Fibroblast of pulmonary artery (primary cell): ENCODE results near the gene GATA6.

Experiments
- DNase-seq: peaks from one replicate; pipeline ENCODE4 v3.0.0-alpha.2; 2010; ENCODE audit warnings: low read depth
- H3K4me3 ChIP-seq: replicated peaks from 2 replicates; pipeline ENCODE4 v1.5.1; 2011; ENCODE audit warnings: low read depth, mild to moderate bottlenecking, control low read depth, low read length, moderate library complexity
- TF ChIP-seq, protein P1 (sequence below): IDR thresholded peaks from 2 replicates; pipeline ENCODE4 v1.5.1; 2011; ENCODE audit warnings: mild to moderate bottlenecking, control low read depth, low read length, inconsistent platforms; ENCODE audit errors: missing control alignments

GATA6 gene

DNA sequence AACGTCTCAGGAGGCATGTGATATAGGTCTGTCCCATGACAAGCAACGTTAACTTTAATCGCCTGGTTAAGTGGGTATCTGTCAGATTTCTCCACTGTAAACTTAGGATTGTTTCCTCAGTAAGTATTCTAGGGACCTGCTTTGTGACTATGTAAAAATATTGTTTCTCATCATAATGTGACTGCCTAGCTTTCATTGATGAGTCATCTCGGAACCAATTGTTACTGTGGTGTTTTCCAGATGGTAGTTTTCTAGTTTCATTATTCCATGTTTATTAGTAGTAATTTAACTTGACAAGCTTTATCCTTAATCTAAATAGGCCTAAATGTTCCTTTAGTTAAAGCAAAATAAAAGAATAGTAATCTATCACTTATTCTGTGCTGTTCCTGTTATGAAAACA, 28.2 kb upstream of the GATA6 start:
- DNase-seq, result no peak
- H3K4me3 ChIP-seq, result no peak overlapping the region
- TF ChIP-seq, protein P1, sequence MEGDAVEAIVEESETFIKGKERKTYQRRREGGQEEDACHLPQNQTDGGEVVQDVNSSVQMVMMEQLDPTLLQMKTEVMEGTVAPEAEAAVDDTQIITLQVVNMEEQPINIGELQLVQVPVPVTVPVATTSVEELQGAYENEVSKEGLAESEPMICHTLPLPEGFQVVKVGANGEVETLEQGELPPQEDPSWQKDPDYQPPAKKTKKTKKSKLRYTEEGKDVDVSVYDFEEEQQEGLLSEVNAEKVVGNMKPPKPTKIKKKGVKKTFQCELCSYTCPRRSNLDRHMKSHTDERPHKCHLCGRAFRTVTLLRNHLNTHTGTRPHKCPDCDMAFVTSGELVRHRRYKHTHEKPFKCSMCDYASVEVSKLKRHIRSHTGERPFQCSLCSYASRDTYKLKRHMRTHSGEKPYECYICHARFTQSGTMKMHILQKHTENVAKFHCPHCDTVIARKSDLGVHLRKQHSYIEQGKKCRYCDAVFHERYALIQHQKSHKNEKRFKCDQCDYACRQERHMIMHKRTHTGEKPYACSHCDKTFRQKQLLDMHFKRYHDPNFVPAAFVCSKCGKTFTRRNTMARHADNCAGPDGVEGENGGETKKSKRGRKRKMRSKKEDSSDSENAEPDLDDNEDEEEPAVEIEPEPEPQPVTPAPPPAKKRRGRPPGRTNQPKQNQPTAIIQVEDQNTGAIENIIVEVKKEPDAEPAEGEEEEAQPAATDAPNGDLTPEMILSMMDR, result no peak

GRCh38 chr18:22143347-22144340, 25.7 kb upstream of the GATA6 start:
- TF ChIP-seq, protein P1, result no peak
- DNase-seq, result no peak
- no peak overlapping the region for H3K4me3 ChIP-seq

DNA sequence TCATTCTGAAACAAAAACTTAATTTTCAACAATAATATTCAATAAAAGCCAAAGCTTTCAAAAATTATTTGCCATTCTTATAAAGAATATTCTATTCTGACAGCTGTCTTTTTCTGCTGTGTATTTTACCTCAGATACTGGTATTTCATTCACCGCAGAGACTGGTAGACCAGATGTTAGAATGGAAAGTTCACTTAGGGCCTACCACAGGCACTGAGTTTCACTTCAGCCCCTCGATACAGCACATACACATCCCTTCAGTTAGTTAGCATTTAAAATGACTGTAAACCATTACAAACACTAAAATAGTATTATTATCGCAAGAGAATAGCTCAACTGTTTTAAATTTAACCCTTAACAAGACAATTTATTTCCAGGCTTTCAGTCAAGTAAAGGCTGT, 24.2 kb upstream of the GATA6 start:
- no peak for DNase-seq
- TF ChIP-seq, protein P1, result no peak
- H3K4me3 ChIP-seq, result no peak overlapping the region

DNA sequence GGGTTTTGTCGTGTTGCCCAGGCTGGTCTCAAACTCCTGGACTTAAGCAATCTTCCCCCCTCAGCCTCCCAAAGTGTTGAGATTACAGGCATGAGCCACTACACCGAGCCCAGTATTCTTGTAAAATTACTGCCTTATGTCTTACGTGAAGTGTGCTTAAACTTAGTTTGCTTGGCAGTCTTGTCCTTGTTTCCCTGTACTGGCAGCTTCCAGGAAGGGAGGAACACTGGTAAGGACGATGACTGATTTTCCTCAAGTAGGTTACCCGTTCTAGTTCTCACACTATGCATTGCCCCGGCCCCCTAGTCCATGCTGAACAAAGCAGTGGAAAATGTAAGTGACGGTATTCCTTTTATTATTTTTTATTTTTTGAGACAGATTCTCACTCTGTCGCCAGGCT, 19.7 kb upstream of the GATA6 start:
- no peak overlapping the region for H3K4me3 ChIP-seq

DNA sequence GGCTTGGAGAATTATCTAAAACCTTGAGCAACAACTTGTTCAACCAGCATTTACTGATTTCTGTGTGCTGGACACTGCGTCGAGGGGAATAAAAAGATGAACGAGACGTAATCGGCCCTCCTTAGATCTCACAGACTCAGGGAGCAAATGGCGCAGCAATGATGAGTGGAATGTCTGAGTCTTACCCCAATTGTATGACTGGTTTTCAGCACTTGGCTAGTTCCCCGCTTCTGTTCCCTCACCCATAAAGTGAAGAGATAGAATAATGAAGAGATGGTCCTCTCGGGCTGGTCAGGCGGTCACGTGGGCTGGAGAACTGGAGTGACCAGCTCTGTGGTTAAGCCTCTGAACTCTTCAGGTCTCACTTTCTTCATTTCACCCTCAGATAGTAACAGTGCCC, 17.3 kb upstream of the GATA6 start:
- TF ChIP-seq, protein P1, result no peak
- no peak for DNase-seq
- no peak overlapping the region for H3K4me3 ChIP-seq

More for the DNA sequence above, 19.7 kb upstream of the GATA6 start:
- TF ChIP-seq, protein P1, result no peak
- no peak for DNase-seq

DNA sequence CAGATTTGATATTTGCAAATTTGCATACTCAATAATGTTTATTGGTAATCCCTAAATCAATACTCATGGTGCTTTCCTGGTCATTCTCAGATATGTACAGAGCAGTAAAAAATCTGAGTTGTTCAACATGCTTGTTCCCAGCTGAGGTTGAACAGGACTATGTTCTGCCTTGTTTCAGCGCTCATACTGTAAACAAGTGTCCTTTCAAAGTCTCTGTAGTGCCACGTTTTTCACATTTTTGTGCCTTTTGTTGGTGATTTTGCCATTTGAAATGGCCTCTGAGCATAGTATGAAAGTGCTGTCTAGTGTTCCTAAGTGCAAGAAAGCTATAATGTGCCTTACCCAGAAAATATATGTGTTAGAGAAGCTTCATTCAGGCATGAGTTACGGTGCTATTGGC, 16.0 kb upstream of the GATA6 start:
- no peak for DNase-seq
- TF ChIP-seq, protein P1, result no peak
- H3K4me3 ChIP-seq, result no peak overlapping the region
